HepG2 (cell line): ENCODE results near the gene SLC28A1. TPM values are rescaled to one million over a fixed set of nuclear protein-coding genes. Genes with fewer than 3 reads are reported as not detected.

Experiments used
- ASH2L ChIP-seq: fragments of 300-600, 200-600 bp; sonication (generic); IDR thresholded peaks from 2 replicates; pipeline ENCODE4 v1.7.0; 2017; ENCODE audit warnings: low read depth, mild to moderate bottlenecking, moderate library complexity, mixed read lengths, low read length; ENCODE audit not compliant: insufficient read length
- CENPT ChIP-seq: sonication (generic); formaldehyde crosslinking; IDR thresholded peaks from 2 replicates; pipeline ENCODE4 v1.8.0; 2022; ENCODE audit warnings: low read depth, mild to moderate bottlenecking, moderate library complexity, missing genetic modification reagents
- CREB1 ChIP-seq, 2 experiments: fragments of 450-650 bp in 1 of 2; IDR thresholded peaks; 2 replicates each; pipeline ENCODE4 v1.6.1; 2016 to 2017; ENCODE audit warnings: control low read depth in 1 of 2, mild to moderate bottlenecking in 1 of 2, missing compliant biosample characterization in 1 of 2, missing genetic modification characterization in 1 of 2
- FOXM1 ChIP-seq: sonication (generic); formaldehyde crosslinking; IDR thresholded peaks from 2 replicates; pipeline ENCODE4 v1.5.0; 2020; ENCODE audit warnings: missing genetic modification reagents
- HNF4A ChIP-seq: sonication (generic); formaldehyde crosslinking; IDR thresholded peaks from 2 replicates; pipeline ENCODE4 v1.4.0; 2020; ENCODE audit warnings: missing genetic modification reagents
- KAT8 ChIP-seq: IDR thresholded peaks from 2 replicates; pipeline ENCODE4 v1.6.1; 2016; ENCODE audit warnings: missing genetic modification reagents, missing compliant biosample characterization
- NFYC ChIP-seq: IDR thresholded peaks from 2 replicates; pipeline ENCODE4 v1.6.1; 2016; ENCODE audit warnings: missing genetic modification reagents, missing compliant biosample characterization
- SKI ChIP-seq: fragments of 450-650 bp; IDR thresholded peaks from one replicate; pipeline ENCODE4 v1.6.1; 2018; ENCODE audit warnings: mild to moderate bottlenecking; ENCODE audit not compliant: partially characterized antibody
- TBX2 ChIP-seq: sonication (generic); formaldehyde crosslinking; IDR thresholded peaks from 2 replicates; pipeline ENCODE4 v1.5.0; 2020; ENCODE audit warnings: missing genetic modification reagents, mild to moderate bottlenecking, borderline replicate concordance
- ZBTB1 ChIP-seq: sonication (generic); formaldehyde crosslinking; IDR thresholded peaks from 2 replicates; pipeline ENCODE4 v1.4.0; 2020; ENCODE audit warnings: missing genetic modification reagents, borderline replicate concordance
- ZFP36L1 ChIP-seq: sonication (generic); formaldehyde crosslinking; IDR thresholded peaks from 2 replicates; pipeline ENCODE4 v1.8.0; 2022; ENCODE audit warnings: mild to moderate bottlenecking, missing genetic modification reagents, moderate library complexity
- ZNF24 ChIP-seq: fragments of 450-650 bp; IDR thresholded peaks from 2 replicates; pipeline ENCODE4 v1.6.1; 2017; ENCODE audit warnings: antibody characterized with exemption, mild to moderate bottlenecking
- ZNF558 ChIP-seq: sonication (generic); formaldehyde crosslinking; IDR thresholded peaks from 2 replicates; pipeline ENCODE4 v1.9.0; 2022; ENCODE audit warnings: mild to moderate bottlenecking, missing genetic modification reagents, borderline replicate concordance
- ZNF670 ChIP-seq: sonication (generic); formaldehyde crosslinking; IDR thresholded peaks from 2 replicates; pipeline ENCODE4 v1.8.0; 2022; ENCODE audit warnings: mild to moderate bottlenecking, missing genetic modification reagents, borderline replicate concordance
- ZNF780A ChIP-seq: sonication (generic); formaldehyde crosslinking; IDR thresholded peaks from 2 replicates; pipeline ENCODE4 v1.8.0; 2022; ENCODE audit warnings: mild to moderate bottlenecking, missing genetic modification reagents, moderate library complexity
- ZSCAN30 ChIP-seq: sonication (generic); formaldehyde crosslinking; IDR thresholded peaks from 2 replicates; pipeline ENCODE4 v1.5.0; 2020; ENCODE audit warnings: mild to moderate bottlenecking, missing genetic modification reagents
- polyA plus RNA-seq, 8 experiments: library from polyadenylated mRNA; depleted of rRNA in 3 of 8; stranded (reverse) in 7 of 8; unstranded in 1 of 8; fragments of >200 nt; fragmentation: Illumina TruSeq in 4 of 8; extraction: Trizol in 4 of 8; gene quantifications; 2 replicates each; pipeline versions ENCODE4 v1.2.1 to v1.2.3, GENCODE V29; 2011 to 2016; ENCODE audit warnings: low read depth in 4 of 8, missing spikeins in 1 of 8, mixed read lengths in 1 of 8; ENCODE audit not compliant: insufficient read depth in 1 of 8
- total RNA-seq, 5 experiments: library from RNA; depleted of rRNA; stranded (reverse); fragments of >200 nt; fragmentation: Illumina TruSeq; extraction: Trizol; gene quantifications; 2 replicates each; pipeline ENCODE4 v1.2.3, GENCODE V29; 2016; ENCODE audit warnings: low read depth in 1 of 5
- TF ChIP-seq, protein P1 (sequence below): sonication (generic); formaldehyde crosslinking; IDR thresholded peaks from 2 replicates; pipeline ENCODE4 v1.4.0; 2020; ENCODE audit warnings: missing genetic modification reagents, borderline replicate concordance
- TF ChIP-seq, protein P2 (sequence below): sonication (generic); formaldehyde crosslinking; IDR thresholded peaks from 2 replicates; pipeline ENCODE4 v1.9.0; 2021; ENCODE audit warnings: mild to moderate bottlenecking, missing genetic modification reagents
- TF ChIP-seq, protein P3 (sequence below): sonication (generic); formaldehyde crosslinking; IDR thresholded peaks from 2 replicates; pipeline ENCODE4 v1.5.1; 2020; ENCODE audit warnings: missing genetic modification reagents, mild to moderate bottlenecking, borderline replicate concordance

Gene SLC28A1
- total and polyA plus RNA-seq, 2 of the 13 experiments (the other 11 are each of a cell fraction or from before 2014, with no cell fraction given): 0.31 to 5.8 TPM

DNA sequence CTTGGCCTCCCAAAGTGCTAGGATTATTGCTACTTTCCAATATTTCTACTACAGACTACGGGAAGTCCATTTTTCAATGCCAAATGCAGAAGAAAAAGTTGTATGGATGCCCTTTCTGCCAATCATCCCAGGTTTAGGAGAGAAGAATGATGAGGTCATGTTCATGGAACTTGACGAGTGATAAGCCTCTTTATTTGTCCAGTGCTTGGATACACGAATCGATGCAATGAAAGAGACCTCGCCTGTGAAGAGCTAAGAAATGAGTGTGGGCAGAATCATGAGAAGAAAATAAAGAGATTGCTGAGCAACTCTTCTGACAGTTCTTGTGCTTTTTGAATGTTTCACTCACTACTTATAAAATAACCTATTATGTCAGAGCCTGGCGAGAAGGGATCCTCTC lies 996 bp upstream of the SLC28A1 start (continued):
- TF ChIP-seq, protein P1, sequence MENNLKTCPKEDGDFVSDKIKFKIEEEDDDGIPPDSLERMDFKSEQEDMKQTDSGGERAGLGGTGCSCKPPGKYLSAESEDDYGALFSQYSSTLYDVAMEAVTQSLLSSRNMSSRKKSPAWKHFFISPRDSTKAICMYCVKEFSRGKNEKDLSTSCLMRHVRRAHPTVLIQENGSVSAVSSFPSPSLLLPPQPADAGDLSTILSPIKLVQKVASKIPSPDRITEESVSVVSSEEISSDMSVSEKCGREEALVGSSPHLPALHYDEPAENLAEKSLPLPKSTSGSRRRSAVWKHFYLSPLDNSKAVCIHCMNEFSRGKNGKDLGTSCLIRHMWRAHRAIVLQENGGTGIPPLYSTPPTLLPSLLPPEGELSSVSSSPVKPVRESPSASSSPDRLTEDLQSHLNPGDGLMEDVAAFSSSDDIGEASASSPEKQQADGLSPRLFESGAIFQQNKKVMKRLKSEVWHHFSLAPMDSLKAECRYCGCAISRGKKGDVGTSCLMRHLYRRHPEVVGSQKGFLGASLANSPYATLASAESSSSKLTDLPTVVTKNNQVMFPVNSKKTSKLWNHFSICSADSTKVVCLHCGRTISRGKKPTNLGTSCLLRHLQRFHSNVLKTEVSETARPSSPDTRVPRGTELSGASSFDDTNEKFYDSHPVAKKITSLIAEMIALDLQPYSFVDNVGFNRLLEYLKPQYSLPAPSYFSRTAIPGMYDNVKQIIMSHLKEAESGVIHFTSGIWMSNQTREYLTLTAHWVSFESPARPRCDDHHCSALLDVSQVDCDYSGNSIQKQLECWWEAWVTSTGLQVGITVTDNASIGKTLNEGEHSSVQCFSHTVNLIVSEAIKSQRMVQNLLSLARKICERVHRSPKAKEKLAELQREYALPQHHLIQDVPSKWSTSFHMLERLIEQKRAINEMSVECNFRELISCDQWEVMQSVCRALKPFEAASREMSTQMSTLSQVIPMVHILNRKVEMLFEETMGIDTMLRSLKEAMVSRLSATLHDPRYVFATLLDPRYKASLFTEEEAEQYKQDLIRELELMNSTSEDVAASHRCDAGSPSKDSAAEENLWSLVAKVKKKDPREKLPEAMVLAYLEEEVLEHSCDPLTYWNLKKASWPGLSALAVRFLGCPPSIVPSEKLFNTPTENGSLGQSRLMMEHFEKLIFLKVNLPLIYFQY: no peak
- TF ChIP-seq ZBTB1 (CRISPR knock-in tag) (no peak), NFYC (CRISPR knock-in tag) (peak; percentile 37; the same call in 1 of the 2 replicates), ASH2L (no peak), SKI (no peak), ZNF670 (CRISPR knock-in tag) (no peak), TBX2 (CRISPR knock-in tag) (no peak), HNF4A (CRISPR knock-in tag) (no peak), ZNF558 (CRISPR knock-in tag) (no peak), KAT8 (CRISPR knock-in tag) (0 out of 2 replicates have a peak, but pooled peaks have one; percentile 23), CENPT (no peak), ZNF24 (no peak), ZNF780A (CRISPR knock-in tag) (no peak), FOXM1 (no peak), CREB1 (IDR thresholded peaks at IDR 0.05) (0 out of 2 replicates have a peak, but pooled peaks have one; percentile 25), CREB1 (CRISPR knock-in tag; IDR thresholded peaks at IDR 0.05) (no peak), ZFP36L1 (CRISPR knock-in tag) (no peak), ZSCAN30 (CRISPR knock-in tag) (no peak)
- TF ChIP-seq, protein P2, sequence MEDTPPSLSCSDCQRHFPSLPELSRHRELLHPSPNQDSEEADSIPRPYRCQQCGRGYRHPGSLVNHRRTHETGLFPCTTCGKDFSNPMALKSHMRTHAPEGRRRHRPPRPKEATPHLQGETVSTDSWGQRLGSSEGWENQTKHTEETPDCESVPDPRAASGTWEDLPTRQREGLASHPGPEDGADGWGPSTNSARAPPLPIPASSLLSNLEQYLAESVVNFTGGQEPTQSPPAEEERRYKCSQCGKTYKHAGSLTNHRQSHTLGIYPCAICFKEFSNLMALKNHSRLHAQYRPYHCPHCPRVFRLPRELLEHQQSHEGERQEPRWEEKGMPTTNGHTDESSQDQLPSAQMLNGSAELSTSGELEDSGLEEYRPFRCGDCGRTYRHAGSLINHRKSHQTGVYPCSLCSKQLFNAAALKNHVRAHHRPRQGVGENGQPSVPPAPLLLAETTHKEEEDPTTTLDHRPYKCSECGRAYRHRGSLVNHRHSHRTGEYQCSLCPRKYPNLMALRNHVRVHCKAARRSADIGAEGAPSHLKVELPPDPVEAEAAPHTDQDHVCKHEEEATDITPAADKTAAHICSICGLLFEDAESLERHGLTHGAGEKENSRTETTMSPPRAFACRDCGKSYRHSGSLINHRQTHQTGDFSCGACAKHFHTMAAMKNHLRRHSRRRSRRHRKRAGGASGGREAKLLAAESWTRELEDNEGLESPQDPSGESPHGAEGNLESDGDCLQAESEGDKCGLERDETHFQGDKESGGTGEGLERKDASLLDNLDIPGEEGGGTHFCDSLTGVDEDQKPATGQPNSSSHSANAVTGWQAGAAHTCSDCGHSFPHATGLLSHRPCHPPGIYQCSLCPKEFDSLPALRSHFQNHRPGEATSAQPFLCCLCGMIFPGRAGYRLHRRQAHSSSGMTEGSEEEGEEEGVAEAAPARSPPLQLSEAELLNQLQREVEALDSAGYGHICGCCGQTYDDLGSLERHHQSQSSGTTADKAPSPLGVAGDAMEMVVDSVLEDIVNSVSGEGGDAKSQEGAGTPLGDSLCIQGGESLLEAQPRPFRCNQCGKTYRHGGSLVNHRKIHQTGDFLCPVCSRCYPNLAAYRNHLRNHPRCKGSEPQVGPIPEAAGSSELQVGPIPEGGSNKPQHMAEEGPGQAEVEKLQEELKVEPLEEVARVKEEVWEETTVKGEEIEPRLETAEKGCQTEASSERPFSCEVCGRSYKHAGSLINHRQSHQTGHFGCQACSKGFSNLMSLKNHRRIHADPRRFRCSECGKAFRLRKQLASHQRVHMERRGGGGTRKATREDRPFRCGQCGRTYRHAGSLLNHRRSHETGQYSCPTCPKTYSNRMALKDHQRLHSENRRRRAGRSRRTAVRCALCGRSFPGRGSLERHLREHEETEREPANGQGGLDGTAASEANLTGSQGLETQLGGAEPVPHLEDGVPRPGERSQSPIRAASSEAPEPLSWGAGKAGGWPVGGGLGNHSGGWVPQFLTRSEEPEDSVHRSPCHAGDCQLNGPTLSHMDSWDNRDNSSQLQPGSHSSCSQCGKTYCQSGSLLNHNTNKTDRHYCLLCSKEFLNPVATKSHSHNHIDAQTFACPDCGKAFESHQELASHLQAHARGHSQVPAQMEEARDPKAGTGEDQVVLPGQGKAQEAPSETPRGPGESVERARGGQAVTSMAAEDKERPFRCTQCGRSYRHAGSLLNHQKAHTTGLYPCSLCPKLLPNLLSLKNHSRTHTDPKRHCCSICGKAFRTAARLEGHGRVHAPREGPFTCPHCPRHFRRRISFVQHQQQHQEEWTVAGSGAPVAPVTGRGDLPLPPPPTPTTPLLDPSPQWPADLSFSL (CRISPR knock-in tag): no peak
- TF ChIP-seq, protein P3, sequence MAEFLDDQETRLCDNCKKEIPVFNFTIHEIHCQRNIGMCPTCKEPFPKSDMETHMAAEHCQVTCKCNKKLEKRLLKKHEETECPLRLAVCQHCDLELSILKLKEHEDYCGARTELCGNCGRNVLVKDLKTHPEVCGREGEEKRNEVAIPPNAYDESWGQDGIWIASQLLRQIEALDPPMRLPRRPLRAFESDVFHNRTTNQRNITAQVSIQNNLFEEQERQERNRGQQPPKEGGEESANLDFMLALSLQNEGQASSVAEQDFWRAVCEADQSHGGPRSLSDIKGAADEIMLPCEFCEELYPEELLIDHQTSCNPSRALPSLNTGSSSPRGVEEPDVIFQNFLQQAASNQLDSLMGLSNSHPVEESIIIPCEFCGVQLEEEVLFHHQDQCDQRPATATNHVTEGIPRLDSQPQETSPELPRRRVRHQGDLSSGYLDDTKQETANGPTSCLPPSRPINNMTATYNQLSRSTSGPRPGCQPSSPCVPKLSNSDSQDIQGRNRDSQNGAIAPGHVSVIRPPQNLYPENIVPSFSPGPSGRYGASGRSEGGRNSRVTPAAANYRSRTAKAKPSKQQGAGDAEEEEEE (CRISPR knock-in tag): no peak
